ENCODE data around the gene THEMIS.

DNA sequence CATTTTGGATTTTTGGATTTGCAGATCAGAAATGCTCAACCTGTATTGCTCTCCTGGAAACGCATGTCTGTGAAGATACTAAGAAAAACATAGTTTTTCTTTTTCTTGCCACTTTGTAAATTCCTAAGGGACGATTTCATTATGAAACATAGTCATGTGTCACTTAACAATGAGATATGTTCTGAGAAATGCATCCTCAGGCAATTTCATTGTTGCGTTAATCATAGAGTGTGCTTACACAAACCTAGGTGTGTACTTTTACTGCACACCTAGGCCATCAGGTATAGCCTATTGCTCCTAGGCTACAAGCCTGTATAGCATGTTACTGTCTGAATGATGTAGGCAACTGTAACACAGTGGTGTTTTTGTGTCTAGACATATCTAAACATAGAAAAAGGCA is 13.4 kb upstream of the THEMIS start:
- TF ChIP-seq, protein P1, sequence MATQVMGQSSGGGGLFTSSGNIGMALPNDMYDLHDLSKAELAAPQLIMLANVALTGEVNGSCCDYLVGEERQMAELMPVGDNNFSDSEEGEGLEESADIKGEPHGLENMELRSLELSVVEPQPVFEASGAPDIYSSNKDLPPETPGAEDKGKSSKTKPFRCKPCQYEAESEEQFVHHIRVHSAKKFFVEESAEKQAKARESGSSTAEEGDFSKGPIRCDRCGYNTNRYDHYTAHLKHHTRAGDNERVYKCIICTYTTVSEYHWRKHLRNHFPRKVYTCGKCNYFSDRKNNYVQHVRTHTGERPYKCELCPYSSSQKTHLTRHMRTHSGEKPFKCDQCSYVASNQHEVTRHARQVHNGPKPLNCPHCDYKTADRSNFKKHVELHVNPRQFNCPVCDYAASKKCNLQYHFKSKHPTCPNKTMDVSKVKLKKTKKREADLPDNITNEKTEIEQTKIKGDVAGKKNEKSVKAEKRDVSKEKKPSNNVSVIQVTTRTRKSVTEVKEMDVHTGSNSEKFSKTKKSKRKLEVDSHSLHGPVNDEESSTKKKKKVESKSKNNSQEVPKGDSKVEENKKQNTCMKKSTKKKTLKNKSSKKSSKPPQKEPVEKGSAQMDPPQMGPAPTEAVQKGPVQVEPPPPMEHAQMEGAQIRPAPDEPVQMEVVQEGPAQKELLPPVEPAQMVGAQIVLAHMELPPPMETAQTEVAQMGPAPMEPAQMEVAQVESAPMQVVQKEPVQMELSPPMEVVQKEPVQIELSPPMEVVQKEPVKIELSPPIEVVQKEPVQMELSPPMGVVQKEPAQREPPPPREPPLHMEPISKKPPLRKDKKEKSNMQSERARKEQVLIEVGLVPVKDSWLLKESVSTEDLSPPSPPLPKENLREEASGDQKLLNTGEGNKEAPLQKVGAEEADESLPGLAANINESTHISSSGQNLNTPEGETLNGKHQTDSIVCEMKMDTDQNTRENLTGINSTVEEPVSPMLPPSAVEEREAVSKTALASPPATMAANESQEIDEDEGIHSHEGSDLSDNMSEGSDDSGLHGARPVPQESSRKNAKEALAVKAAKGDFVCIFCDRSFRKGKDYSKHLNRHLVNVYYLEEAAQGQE (IDR thresholded peaks at IDR 0.05; ENCODE audit: borderline replicate concordance), result no peak
- TF ChIP-seq, protein P2, sequence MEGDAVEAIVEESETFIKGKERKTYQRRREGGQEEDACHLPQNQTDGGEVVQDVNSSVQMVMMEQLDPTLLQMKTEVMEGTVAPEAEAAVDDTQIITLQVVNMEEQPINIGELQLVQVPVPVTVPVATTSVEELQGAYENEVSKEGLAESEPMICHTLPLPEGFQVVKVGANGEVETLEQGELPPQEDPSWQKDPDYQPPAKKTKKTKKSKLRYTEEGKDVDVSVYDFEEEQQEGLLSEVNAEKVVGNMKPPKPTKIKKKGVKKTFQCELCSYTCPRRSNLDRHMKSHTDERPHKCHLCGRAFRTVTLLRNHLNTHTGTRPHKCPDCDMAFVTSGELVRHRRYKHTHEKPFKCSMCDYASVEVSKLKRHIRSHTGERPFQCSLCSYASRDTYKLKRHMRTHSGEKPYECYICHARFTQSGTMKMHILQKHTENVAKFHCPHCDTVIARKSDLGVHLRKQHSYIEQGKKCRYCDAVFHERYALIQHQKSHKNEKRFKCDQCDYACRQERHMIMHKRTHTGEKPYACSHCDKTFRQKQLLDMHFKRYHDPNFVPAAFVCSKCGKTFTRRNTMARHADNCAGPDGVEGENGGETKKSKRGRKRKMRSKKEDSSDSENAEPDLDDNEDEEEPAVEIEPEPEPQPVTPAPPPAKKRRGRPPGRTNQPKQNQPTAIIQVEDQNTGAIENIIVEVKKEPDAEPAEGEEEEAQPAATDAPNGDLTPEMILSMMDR (IDR thresholded peaks at IDR 0.05; ENCODE audit: poor library complexity, severe bottlenecking), result no peak
- TF ChIP-seq MXI1 (conservative IDR thresholded peaks at IDR 0.05; ENCODE audit: poor library complexity, severe bottlenecking), result no peak
- TF ChIP-seq EZH2 (IDR thresholded peaks at IDR 0.05; ENCODE audit: borderline replicate concordance, insufficient read depth, low read length, poor library complexity, severe bottlenecking), result no peak
- TF ChIP-seq POLR2AphosphoS5 (IDR thresholded peaks at IDR 0.05), result no peak
- TF ChIP-seq SMC3 (conservative IDR thresholded peaks at IDR 0.05; ENCODE audit: poor library complexity), result no peak
- no peak for TF ChIP-seq EP300 (conservative IDR thresholded peaks at IDR 0.05; ENCODE audit: poor library complexity, severe bottlenecking)
- TF ChIP-seq TAF1 (IDR thresholded peaks at IDR 0.05; ENCODE audit: low read depth), result no peak

Data from neural cell (in vitro differentiated cells).